NCI-H1694 (cell line): Measurements from ENCODE around the gene TNFAIP8.
"Not testable (repeated sequence)": the region's sequence is repeated elsewhere in the genome, so short reads cannot be mapped to it uniquely, and the experiment has no call there.

ENCODE experiments used
- DNase-seq: peaks from one replicate; lab custom pipeline; 2025; lab: John Stamatoyannopoulos, UW

TNFAIP8 gene

DNA sequence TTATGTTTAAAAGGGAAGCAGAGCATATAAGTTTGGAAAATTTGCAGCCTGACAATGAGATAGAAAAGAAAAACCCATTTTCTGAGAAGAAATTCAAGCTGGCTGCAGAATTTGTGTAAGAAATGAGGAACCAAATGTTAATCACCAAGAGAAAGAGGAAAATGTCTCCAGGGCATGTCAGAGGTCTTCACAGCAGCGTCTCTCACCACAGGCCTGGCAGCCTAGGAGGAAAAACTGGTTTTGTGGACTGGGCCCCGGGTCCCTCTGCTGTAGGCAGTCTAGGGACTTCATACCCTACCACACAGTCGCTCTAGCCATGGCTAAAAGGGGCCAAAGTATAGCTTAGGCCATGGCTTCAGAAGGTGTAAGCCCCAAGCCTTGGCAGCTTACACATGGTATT lies 64.3 kb downstream of the TNFAIP8 start:
- DNase-seq: no peak

GRCh38 chr5:119426057-119426456 lies 70.2 kb downstream of the TNFAIP8 start:
- no peak for DNase-seq

- no peak for DNase-seq
Observed at GRCh38 chr5:119427060-119427459, 71.2 kb downstream of the TNFAIP8 start.

DNA sequence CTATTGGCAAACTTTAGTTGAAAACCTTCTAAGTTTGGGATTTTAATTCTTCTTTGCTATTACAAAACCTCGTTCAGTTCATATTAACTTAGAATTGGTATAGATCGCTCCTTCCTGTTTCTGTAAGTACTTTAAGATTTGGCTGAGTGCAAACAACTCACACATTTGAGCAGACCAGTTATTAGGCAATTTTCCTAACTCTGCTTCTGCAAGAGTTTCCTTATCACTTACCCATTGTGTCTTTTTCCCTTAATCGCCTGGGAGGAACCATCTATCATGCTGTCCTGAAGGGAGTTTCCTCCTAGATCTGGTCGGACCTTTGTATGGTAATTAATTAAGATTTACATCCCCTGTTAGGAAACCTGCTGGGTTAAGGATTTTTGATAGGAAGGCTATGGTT lies 71.8 kb downstream of the TNFAIP8 start:
- DNase-seq: not testable (repeated sequence)

GRCh38 chr5:119428166-119428565 lies 72.3 kb downstream of the TNFAIP8 start:
- DNase-seq: not testable (repeated sequence)

DNA sequence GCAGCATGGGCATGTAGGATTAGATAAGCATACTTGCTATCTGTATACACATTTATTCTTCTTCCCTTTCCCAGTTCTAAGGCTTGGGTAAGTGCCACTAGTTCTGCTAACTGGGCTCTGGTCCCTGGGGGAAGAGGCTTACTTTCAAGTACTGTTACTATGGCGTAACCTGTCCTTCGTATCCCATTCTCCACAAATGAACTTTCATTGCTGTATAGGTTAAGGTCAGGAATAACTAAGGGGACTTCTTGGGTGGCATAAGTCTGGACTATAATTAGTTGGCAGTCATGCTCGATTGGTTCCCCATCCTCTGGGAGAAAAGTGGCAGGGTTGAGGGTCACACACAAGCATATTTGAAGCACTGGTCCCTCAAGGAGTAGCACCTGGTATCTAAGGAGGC lies 72.8 kb downstream of the TNFAIP8 start:
- DNase-seq: not testable (repeated sequence)

- DNase-seq: not testable (repeated sequence)
Observed at GRCh38 chr5:119432674-119433237, 76.9 kb downstream of the TNFAIP8 start.

DNA sequence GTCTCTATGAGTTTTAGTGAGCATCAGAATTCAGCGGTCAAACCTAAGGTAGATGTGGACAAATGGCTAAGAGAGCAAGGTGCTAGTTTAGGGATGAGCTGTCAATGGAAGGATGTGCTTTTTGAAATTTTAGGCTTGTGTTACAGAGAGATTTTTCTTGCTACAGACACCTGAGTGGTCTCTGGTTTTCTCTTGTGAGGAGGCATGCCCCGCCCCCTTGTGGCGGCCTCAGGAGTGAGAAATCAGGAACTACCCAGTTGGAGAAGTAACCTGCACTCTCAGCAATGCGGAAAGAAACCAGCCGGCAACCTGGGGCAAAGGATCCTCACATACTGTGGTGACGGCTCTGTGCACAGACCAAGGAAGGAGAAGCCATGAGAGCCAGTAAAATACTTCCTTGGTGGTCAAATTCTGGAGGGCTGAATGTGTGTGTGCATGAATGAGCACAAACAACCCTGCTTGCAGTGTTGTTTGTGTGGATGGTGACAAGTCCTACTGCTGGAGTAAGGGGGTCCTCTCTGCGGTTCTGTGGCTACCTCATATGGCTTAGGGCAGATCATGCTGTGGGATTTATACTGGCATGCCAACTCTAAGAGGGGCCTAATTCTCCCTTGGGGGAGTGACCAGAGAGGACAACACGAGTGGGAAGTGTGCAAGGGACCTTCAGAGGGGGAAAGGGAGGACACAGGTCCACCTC lies 79.8 kb downstream of the TNFAIP8 start:
- DNase-seq: no peak

GRCh38 chr5:119437785-119438586 lies 82.2 kb downstream of the TNFAIP8 start:
- not testable (repeated sequence) for DNase-seq

DNA sequence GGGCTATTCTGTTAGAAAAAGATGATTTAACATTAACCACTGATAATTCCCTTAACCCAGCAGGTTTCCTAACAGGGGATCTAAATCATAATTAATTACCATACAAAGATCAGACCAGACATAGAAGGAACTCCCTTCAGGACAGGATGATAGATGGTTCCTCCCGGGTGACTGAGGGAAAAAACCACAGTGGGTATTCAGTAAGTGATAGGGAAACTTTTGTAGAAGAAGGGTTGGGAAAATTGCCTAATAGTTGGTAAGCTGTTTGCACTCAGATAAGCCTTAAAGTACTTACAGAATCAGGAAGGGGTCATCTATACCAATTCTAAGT lies 82.7 kb downstream of the TNFAIP8 start:
- not testable (repeated sequence) for DNase-seq

GRCh38 chr5:119439140-119439631 lies 83.4 kb downstream of the TNFAIP8 start:
- DNase-seq: no peak

GRCh38 chr5:119439632-119440031 lies 83.8 kb downstream of the TNFAIP8 start:
- DNase-seq: not testable (repeated sequence)

GRCh38 chr5:119444643-119445042 lies 88.8 kb downstream of the TNFAIP8 start:
- not testable (repeated sequence) for DNase-seq

DNA sequence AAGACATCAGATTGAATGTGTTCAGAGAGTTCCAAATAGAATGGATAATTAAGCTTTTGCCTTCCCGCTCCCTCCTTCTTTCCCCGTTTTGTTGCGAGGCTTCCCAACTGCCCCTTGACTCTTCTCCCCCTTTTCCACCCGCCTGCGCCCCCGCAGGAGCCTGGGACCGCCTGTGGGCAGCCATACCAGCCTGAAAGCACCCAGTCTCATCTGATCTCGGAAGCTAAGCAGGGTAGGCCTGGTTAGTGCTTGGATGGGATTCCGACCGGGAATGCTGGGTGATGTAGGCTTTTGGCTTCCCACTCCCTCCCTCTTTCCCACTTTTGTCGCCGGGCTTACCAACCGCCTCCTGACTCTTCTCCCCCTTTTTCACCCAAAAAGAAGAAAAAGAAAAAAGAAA lies 89.7 kb downstream of the TNFAIP8 start:
- no peak for DNase-seq
